HUDEP-2 (cell line): ENCODE data around the gene FLT1.

Source experiments
- DNase-seq, 76 experiments: peaks; one replicate each; lab custom pipeline; 2025; ENCODE audit not compliant: unreplicated experiment in 76 of 76; lab: John Stamatoyannopoulos, UW

Gene FLT1

GRCh38 chr13:28464861-28465460 lies 30.0 kb downstream of the FLT1 start:
- no peak for DNase-seq

GRCh38 chr13:28463481-28463880 lies 31.4 kb downstream of the FLT1 start:
- no peak for DNase-seq

GRCh38 chr13:28459911-28460310 lies 35.0 kb downstream of the FLT1 start:
- DNase-seq = no peak

- DNase-seq = no peak
Measured at GRCh38 chr13:28458608-28459007, 36.3 kb downstream of the FLT1 start.

- DNase-seq = no peak
Measured at GRCh38 chr13:28458051-28458450, 36.9 kb downstream of the FLT1 start.

GRCh38 chr13:28457521-28457920 lies 37.4 kb downstream of the FLT1 start:
- DNase-seq = no peak

- no peak for DNase-seq
Measured at GRCh38 chr13:28455580-28456194, 39.2 kb downstream of the FLT1 start.

GRCh38 chr13:28452755-28453154 lies 42.2 kb downstream of the FLT1 start:
- DNase-seq = no peak

GRCh38 chr13:28451482-28452217 lies 43.3 kb downstream of the FLT1 start:
- DNase-seq = no peak

GRCh38 chr13:28449826-28450773 lies 44.8 kb downstream of the FLT1 start:
- DNase-seq = no peak

GRCh38 chr13:28448651-28449358 lies 46.1 kb downstream of the FLT1 start:
- no peak for DNase-seq

GRCh38 chr13:28447989-28448388 lies 46.9 kb downstream of the FLT1 start:
- no peak for DNase-seq

GRCh38 chr13:28447206-28447605 lies 47.7 kb downstream of the FLT1 start:
- no peak for DNase-seq

- no peak for DNase-seq
Measured at GRCh38 chr13:28442839-28443238, 52.1 kb downstream of the FLT1 start.

- DNase-seq = no peak
Measured at GRCh38 chr13:28441529-28441928, 53.4 kb downstream of the FLT1 start.

- no peak for DNase-seq
Measured at GRCh38 chr13:28440774-28441504, 54.0 kb downstream of the FLT1 start.

- no peak for DNase-seq
Measured at GRCh38 chr13:28438598-28439334, 56.2 kb downstream of the FLT1 start.

GRCh38 chr13:28438067-28438466 lies 56.9 kb downstream of the FLT1 start:
- no peak for DNase-seq

GRCh38 chr13:28435917-28436316 lies 59.0 kb downstream of the FLT1 start:
- no peak for DNase-seq
